Measurements from ENCODE around the gene LIPF. TPM values are rescaled to one million over a fixed set of nuclear protein-coding genes. Genes with fewer than 3 reads are reported as not detected.

LIPF gene
- total and polyA plus RNA-seq, 4 donors, result not detected

DNA sequence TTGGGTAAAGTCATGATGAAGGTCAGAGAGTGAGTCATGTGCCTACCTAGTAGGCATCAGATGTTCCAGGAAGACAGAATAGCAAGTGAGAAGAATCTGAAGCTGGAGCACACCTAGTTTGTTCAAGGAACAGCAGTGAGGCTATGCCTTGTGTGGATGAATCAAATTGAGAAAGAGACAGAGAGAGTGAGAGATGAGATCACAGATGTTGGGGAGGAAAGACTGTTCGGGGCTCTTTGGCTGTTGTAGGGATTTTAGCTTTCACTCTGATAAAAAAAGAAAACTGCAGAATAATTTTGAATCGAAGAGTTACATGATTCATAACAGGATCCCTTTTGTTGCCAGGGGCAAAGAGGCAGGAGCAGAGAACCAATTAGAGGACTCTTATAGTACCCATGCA lies 6.3 kb downstream of the LIPF start:
- H3K27ac ChIP-seq (ENCODE audit: low read depth in 1 of 2, low read length in 2 of 2), result no peak overlapping the region
- no peak overlapping the region for H3K9ac ChIP-seq (ENCODE audit: low read depth in 1 of 2, low read length in 2 of 2)
- 73% methylated on average over 2 of the region's 2 CpGs for WGBS
- H3K4me3 ChIP-seq (ENCODE audit: low read depth in 1 of 3, low read length in 3 of 3), result no peak overlapping the region
- DNase-seq (ENCODE audit: low spot score), result no peak
- no peaks in the 10 kb centered on the region for H3K9me3 ChIP-seq (ENCODE audit: control insufficient read depth in 4 of 4, low read length in 3 of 4)
- H3K4me1 ChIP-seq (ENCODE audit: control insufficient read depth in 4 of 4, insufficient read depth in 4 of 4, low read length in 3 of 4), result no peaks in the 10 kb centered on the region
- H3K27me3 ChIP-seq (ENCODE audit: control insufficient read depth in 4 of 4, insufficient read depth in 4 of 4, low read length in 3 of 4), result no peaks in the 10 kb centered on the region
- no peaks in the 10 kb centered on the region for H3K36me3 ChIP-seq (ENCODE audit: control insufficient read depth in 4 of 4, insufficient read depth in 3 of 4, low read depth in 1 of 4, low read length in 3 of 4)
- no peak for TF ChIP-seq CTCF (IDR thresholded peaks at IDR 0.05; ENCODE audit: low read depth, low read length, missing input control)
- no peak for TF ChIP-seq TAF1 (conservative IDR thresholded peaks at IDR 0.05)
- no peak for TF ChIP-seq REST (IDR thresholded peaks at IDR 0.05)
- no peak for TF ChIP-seq MAX (IDR thresholded peaks at IDR 0.05)
- no peak for TF ChIP-seq SP1 (IDR thresholded peaks at IDR 0.05)
- TF ChIP-seq HNF4A (conservative IDR thresholded peaks at IDR 0.05), result no peak

- DNase-seq (ENCODE audit: low spot score), result no peak
- H3K36me3 ChIP-seq (ENCODE audit: control insufficient read depth in 4 of 4, insufficient read depth in 3 of 4, low read depth in 1 of 4, low read length in 3 of 4), result no peaks in the 10 kb centered on the region
- H3K9me3 ChIP-seq (ENCODE audit: control insufficient read depth in 4 of 4, low read length in 3 of 4), result no peaks in the 10 kb centered on the region
- H3K9ac ChIP-seq (ENCODE audit: low read depth in 1 of 2, low read length in 2 of 2), result no peak overlapping the region
- no peak overlapping the region for H3K27ac ChIP-seq (ENCODE audit: low read depth in 1 of 2, low read length in 2 of 2)
- no peak overlapping the region for H3K4me3 ChIP-seq (ENCODE audit: low read depth in 1 of 3, low read length in 3 of 3)
- no peaks in the 10 kb centered on the region for H3K4me1 ChIP-seq (ENCODE audit: control insufficient read depth in 4 of 4, insufficient read depth in 4 of 4, low read length in 3 of 4)
- no peaks in the 10 kb centered on the region for H3K27me3 ChIP-seq (ENCODE audit: control insufficient read depth in 4 of 4, insufficient read depth in 4 of 4, low read length in 3 of 4)
- WGBS, result 94% methylated on average over 2 of the region's 2 CpGs
- TF ChIP-seq RXRA (IDR thresholded peaks at IDR 0.05) (no peak), CTCF (IDR thresholded peaks at IDR 0.05; ENCODE audit: low read depth, low read length, missing input control) (no peak), NR2F2 (IDR thresholded peaks at IDR 0.05) (no peak), RAD21 (IDR thresholded peaks at IDR 0.05) (no peak), SP1 (IDR thresholded peaks at IDR 0.05) (no peak), HNF4A (conservative IDR thresholded peaks at IDR 0.05) (no peak), FOXA1 (IDR thresholded peaks at IDR 0.05) (no peak)
- TF ChIP-seq, protein P1, sequence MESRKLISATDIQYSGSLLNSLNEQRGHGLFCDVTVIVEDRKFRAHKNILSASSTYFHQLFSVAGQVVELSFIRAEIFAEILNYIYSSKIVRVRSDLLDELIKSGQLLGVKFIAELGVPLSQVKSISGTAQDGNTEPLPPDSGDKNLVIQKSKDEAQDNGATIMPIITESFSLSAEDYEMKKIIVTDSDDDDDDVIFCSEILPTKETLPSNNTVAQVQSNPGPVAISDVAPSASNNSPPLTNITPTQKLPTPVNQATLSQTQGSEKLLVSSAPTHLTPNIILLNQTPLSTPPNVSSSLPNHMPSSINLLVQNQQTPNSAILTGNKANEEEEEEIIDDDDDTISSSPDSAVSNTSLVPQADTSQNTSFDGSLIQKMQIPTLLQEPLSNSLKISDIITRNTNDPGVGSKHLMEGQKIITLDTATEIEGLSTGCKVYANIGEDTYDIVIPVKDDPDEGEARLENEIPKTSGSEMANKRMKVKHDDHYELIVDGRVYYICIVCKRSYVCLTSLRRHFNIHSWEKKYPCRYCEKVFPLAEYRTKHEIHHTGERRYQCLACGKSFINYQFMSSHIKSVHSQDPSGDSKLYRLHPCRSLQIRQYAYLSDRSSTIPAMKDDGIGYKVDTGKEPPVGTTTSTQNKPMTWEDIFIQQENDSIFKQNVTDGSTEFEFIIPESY (IDR thresholded peaks at IDR 0.05), result no peak
Observed at GRCh38 chr10:88672041-88672440, 7.8 kb downstream of the LIPF start.
